NCI-H2029 treated with DMSO at 0.1 percent for 48 hours (cell line): ENCODE data around the gene SDCBP2.

Experiments used
- DNase-seq: peaks from one replicate; lab custom pipeline; 2025; lab: John Stamatoyannopoulos, UW

The SDCBP2 gene

DNA sequence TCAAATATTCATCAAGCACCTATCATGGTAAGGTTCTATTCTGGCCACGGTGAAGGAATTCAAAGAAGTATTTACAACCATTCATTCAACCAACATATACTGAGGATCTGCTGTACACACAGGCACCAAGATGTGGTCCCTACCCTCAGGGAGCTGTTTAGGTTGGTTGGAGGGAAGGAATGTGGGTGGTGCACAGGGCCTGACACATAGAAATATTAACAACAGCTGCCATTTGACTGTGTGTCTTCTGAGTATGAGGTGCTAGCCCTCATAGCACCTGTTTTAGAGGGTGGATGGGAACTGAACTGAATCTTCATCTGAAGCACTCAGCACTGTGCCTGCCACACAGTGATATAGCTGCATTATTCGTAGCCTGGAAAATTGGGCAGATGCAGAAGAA lies 55.6 kb downstream of the SDCBP2 start:
- no peak for DNase-seq

DNA sequence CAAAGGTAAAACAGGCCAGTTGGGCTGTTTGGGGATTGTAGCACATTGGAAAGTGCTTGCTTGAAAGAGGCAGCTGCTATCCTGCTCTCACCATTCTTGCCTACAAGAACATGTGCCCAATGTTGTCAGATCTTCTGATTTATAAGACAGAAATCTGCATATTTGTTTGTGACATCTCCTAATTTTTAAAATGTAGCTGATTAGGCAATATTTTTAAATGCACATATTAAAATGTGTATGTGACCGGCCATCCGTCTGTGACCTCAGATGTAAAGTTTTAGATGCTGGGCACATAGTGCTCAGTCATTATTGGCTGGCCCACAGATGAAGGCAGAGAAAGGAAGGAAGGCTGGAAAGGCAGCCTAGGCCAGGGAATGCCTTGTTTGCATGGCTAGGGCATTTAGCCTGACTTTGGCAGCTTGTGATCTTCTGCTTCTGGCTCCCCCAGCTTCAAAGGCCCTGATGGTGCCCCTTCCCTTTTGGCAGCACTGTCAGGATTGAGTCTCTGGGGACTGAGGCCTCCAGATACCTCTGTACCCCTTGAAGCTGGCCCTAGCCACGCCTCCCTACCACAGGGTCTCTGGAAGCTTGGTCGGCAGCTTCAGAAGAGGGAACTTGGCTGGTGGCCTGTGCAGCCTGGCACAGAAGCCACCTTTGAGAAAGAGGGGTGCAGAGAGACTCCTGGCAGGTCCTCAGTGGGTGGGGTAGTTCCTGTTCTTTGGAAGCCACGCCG lies 56.4 kb downstream of the SDCBP2 start:
- no peak for DNase-seq

DNA sequence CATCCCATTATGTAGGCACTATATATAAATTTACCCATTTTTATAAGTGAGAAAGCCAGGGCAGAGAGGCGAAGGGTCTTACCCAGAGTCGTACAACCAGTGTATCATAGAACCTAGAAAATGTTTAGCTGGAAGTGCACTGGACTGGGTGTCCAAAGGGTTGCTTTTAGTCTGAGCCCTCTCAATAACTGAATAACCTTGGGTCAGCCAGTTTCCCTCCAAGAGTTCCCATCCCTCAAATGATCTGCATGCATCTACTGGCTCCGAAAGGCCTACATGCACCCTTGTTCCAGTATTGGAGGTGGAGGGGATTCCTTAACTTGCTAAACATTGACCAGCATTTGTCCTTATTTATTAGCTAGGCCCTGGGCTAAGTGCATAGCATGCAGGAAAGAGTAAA lies 59.1 kb downstream of the SDCBP2 start:
- no peak for DNase-seq

DNA sequence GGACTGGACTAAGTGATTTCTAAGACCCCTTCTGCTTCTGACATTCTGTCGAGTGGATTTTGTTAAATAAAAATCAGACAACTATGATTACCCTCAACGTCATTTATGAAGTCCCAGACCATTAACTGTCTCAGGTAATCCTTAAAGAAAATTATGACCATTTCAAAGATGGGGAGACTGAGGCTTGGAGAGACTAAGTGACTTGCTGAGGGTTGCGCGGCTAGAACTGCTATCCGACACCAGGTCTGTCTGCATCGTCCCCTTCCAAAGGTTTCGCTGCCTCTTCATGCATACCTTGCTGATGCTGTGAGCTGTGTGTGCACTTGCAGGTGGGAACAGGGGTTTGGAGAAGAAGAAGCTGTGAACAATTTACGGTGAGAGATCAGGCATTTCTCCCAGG lies 59.7 kb downstream of the SDCBP2 start:
- no peak for DNase-seq

DNA sequence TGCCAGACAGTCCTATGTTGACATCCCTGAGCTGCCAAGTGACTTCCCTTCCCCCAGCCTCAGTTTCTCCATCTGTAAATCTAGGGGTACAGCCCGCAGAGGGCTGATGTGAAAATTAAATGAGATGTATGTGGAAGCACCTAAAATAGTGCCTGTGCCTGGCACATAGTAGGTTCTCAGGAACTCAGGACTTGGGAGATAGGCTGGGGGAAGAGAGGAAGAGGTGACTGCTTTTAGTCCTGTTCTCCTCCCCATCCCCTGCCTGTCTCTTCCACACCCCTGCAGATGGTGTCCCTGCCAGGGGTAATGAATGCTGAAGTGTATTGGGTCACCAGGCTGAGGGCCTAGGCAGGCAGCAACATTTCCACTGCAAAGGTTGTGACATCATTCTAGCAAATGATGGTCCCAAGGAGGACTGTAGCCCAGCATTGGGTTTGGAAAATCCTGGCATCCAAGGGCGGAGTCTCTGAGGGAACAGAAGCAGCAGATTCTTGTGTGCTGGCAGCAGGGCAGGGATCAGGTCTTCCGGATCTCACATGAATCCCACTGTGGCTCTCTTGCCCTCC lies 61.0 kb downstream of the SDCBP2 start:
- no peak for DNase-seq

DNA sequence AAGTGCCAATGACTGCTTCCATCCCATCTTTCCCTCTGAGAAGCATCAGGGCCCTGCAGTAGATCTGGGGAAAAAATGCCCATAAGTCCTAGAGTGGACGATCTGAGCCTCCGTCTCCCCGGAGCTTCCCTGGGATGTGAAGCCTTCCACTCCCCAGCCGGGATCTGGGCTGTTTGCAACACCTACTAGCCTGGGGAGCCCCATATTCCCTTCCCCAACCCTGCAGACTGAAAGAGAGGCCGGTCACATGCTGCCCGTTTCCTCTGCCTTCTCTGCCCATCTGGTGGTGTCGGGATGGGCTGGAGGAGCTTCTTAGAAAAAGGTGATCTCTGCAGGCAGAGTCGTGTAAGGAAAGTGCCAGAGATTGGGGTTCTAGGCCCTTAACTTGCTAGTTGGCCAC lies 61.8 kb downstream of the SDCBP2 start:
- no peak for DNase-seq

DNA sequence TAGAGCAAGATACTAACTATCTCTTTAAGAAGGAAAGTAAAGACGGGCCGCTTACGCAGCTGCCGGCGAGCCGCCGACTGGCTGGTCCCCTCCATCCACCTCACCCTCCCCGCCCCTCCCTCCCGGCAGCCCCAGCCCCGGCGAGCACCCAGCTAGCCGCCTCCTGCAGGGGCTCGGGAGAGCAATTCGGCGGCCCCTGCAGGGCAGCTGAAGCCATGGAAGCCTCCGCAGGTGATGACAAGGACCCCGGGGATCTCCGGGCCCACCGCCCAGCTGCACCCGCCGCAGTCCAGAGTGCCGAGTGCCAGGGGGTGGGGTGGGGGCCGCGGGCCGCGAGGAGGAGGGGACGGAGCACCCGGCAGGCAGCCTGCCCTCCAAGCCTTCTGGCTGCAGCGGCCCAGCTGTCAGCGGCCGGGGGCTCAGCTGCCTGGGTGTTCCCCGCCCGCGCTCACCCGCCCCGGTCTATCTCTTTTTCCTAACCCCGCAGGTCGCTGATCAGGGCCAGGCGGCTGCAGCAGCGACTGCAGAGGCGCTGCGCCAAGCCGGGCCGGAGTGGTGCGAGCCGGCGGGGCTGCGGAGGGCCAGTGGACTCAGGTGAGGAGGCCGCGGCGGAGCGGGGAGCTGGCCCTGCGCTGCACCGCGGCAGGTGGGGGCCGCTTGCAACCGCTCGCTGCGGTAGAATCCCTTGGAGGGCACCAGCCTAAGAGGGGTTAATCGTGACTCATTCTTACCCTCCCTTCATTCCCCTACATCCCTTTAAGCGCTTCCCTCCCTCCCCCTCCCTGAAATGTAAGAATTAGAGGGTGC lies 62.6 kb downstream of the SDCBP2 start, which contains the start of gene SNPH:
SNPH (plus strand) TSS at position 128 of the 807 bp plus-strand sequence. CDS start 29,946 bp downstream, outside the sequence.
- DNase-seq: no peak

DNA sequence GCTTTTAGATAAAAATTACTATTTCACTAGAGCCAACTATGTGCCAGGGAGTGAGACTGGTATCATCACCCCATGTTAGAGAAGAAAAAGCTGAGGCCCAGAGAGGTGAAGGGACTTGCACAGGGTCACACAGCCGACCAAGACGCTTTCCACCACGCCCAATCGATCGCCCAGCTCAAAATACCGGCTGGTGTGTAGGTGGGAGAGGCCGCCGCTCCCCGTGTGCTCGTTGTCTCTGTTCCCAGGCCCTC lies 63.1 kb downstream of the SDCBP2 start:
- no peak for DNase-seq

DNA sequence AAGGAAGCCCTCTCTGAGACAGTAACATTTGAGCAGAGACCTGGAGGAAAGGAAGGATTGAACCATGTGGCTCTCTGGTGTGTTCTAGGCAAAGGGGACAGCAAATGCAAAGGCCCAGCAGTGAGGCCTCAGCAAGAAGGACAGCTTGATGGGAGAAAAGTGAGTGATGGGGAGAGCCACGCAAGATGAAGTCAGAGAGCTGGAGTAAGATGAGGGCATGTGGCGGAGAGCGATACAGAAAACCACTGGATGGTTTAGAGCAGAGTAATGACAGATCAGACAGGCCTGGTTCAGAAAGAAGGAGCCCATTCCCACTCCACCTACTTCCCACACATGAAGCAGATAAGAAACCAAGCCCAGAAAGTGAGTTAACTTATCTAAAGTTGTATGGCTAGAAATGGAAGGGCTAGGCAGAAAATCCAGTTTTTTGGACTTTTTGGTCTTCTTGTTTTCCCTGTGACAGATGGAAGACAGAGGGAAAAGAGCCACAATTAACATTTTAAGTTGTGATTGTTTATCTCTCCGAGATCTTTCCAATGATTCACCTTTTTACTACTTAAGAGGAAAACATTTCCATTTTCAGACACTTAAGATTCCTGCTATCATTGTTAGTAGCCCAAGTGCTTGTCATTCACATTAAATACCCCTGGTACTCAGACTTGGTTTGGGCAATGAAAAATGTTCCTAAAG lies 63.6 kb downstream of the SDCBP2 start:
- no peak for DNase-seq

DNA sequence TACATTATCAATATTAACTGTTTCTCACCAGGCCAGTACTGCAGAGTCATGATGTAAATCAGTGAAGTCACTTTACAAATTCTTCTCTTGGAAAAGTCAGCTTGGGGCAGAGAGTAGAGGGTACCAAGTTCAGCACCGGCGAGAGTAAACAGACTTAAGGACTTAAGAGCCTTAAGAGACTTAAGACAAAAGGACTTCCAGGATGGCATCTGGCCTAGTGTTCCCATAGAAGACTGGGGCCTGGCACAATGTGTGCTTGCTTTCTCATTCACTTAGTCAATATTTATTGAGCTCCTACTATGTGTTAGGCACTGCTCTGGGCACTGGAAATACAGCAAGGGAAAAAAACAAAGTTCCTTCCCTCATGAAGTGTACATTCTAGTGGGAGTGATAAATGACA lies 64.2 kb downstream of the SDCBP2 start:
- no peak for DNase-seq

DNA sequence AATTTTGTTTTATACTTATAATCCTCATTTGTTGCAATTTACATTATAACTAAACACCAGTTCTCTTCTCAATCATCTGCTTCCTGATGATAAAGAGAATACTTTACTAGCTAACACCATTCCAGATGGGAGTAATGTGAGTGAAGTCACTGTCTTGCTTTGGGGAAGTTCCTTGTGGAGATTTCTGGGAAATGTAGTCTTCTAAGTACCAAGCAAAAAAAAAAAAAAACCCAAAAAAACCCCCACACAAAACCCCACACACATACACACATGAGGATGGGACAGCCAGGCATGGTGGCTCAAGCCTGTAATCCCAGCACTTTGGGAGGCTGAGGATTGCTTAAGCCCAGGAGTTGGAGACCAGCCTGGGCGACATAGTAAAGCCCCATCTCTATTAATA lies 65.1 kb downstream of the SDCBP2 start:
- no peak for DNase-seq
